Stimulated activated CD4-positive, alpha-beta T cell treated with anti-CD3 and anti-CD28 coated beads, TNF-alpha, amount 100 ng/mL, for 4 hours (primary cell): ENCODE data around the gene RPN1.
"Not testable (repeated sequence)": the region's sequence is repeated elsewhere in the genome, so short reads cannot be mapped to it uniquely, and the experiment has no call there.

ENCODE experiments used
- DNase-seq, 3 experiments: peaks; one replicate each; pipeline ENCODE4 v3.0.0-alpha.2; 2020; ENCODE audit warnings: low read depth in 3 of 3

RPN1 gene

DNA sequence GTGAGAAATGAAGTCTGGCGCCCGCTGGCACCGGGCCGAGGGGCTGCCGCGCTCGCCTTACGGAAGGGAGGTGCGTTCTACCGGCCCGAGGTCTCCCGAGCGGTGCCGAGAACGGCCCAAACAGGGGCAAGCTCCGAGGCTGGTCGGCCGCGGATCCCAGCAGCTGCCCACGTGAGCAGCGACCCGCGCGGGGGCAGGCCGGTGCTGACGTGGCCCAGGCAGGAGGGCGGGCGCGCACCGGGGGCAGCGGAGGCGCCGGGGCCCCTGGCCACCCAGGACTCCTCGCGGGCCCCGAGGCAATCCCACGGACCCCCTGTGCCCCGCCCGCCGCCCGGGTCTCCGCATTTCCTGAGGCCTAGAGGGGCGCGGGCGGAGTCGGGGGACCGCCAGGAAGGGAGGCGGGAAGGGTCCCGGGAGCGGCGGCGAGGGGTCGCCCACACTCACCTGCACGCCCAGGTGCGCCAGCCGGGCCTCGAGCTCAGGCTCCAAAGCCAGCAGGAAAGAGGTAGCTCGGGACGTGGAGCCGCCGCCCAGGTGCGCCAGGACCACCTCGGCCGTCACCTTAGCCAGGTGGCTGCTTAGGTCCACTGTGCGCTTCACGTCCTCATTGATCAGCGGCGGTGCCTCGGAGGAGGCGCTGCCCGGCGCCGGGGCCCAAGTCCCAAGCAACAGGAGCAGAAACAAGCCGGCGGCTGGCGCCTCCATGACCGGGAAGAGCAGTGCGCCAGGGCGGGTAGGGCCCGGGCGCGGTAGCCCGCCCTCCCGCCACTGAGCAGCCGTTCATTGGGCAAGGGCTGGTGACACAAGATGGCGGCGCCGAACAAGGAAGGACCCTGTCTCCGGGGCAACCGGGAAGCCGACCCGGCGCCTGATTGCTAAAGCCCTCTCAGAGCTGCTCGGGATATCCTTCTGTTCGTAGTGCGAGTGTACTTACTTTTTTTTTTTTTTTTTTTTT lies at the start of gene RPN1:
Gene RPN1, minus strand, starts transcription at position 723 of the 955 bp plus-strand sequence. Its CDS starts 18 bp downstream, at position 705.
- peak; percentile 85 to 91 (median 91) for DNase-seq

DNA sequence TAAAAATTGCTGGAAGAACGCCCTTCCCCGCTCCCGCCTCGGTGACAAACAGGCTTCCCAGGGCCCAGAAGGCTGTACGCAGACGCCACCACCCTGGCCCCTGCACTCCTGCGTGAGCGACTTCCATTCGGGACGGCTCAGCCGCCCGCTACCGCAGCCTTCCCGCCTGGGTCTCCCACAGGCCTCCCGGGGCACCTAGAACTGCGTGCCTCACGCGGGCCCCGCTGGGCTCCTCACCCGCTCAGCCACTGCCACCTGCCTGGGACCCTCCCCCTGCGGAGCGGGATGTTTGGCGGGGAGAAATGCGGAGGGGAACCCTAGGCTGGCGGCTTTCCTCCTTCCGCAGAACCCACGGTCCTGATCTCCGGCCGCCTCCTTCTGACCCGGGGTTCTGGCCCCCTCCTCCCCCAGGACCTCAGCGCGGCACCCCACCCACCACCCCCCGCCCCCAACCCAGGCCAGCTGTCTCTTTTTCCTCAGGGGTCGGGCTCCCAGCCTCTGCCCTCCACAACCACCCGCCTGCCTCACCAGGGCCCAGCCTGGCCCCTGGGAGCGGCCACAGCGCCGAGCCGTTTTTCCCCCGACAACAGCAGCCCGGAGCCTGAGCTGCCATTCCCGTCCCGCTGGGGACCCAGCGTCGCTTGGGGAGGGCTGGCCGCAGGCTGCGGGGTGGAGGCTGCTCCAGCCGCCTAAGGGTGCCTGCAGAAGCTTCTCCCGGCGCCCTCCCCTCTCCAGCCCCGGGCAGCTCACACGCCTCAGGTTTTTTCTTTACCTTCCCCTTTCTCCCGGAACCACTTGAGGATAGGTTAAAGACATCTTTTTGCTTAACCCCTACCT lies 47.8 kb upstream of the RPN1 start:
- DNase-seq: peak in 1 of 3 experiments; percentile 12

DNA sequence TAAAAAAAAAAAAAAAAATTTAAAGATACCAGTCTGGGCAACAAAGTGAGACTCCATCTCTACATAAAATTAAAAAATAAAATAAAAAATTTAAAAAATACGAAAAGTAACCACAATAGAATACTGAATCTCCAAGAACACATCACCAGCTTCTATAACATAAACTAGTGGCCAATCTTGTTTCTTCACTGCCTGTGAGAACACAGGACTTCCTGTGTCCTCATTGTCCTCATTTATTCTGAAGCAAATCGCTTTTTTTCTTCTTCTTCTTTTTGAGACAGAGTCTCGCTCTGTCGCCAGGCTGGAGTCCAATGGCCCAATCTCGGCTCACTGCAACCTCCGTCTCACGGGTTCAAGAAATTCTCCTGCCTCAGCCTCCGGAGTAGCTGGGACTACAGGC lies 46.7 kb upstream of the RPN1 start:
- no peak for DNase-seq

DNA sequence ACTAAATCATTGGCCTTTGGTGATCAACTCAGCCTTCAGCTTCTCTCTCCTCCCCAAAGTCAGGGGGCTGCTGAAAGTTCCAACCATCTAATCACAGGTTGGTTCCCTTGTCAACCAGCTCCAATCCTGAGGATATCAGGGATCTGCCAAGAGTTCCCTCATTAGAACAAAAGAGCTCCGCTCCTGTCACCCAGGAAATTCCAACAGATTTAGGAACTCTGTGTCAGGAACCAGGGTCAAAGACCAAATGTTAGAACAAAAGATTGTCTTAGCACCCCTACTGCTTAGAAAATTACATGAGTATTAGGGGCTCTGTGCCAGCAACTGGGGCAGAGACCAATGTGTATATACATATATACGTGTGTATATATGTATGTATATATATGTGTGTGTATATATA lies 43.1 kb upstream of the RPN1 start:
- no peak for DNase-seq

DNA sequence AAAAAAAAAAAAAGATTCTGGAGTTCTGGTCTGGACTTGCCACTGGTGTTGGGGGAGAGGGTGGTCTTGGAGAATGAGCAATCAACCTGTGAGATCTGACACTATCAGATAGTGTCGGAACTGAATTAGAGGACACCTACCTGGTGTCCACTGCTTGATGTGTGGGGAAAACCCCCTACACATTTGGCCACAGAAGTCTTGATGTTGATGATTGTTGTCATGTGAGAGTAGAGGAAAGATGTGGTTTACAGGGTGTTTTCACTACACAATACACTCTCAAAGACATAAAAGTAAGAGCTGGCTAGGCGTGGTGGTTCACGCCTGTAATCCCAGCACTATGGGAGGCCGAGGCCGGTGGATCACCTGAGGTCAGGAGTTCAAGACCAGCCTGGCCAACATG lies 38.4 kb upstream of the RPN1 start:
- no peak for DNase-seq

DNA sequence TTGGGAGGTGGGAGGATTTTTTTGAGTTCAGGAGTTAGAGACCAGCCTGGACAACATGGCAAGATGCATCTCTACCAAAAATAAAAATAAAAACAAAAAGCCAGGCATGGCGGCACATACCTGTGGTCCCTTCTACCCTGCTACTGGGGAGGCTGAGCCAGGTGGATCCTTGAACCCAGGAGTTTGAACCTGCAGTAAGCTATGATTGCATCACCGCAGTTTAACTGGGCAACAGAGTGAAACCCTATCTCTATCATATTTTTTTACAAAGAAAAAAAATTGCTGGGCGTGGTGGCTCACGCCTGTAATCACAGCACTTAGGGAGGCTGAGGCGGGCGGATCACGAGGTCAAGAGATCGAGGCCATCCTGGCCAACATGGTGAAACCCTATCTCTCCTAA lies 35.8 kb upstream of the RPN1 start:
- no peak for DNase-seq

DNA sequence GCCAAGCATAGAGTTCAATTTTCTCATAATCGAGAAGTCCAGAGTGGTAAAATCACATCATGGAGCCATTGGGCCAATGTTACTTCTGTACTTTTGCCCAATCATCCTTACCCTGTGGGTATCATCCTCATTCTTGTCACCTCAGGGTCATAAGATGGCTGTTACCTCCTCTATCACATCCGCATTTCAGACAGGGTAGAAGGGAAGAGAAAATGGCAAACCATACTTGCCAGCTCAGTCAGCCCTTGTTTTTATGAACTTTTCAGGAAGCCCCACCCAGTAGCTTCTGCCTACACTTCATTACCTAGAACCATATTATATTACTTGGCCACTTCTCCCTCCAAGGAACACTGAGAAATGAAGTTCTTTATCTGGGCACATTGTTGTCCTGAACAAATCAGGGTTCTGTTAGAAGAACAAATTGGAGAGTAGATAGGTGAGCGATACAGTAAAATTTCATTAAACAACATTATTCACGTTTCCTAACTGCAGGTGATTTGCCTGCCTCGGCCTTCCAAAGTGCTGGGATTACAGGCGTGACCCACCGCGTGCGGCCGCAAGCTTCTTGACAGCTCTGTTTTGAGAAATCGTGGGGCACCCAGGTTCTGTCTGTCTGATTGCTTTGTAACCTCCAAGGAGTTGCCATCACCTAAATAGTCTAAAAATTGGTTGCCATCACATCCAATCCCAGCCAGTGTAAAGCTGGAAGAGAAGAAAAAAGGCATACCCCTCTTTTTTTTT lies 34.5 kb upstream of the RPN1 start:
- no peak for DNase-seq

DNA sequence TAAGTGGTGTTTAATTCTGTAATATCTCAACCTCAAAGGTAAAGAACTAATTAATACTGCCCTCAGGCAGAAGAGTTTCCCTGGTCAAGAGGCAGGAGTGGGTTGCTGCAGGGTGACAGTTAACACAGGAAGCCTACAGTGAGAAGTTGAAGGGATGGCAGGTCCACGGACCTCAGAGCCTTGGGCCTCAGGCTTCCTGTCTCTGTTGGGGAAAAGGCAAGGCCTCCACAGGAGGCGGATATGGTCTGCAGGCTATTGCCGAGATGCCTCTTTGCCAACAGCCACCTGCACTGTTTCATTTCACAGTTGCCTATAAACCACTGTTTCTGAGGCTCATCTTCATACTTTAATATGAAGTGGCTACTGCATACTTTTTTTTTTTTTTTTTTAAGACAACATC lies 33.3 kb upstream of the RPN1 start:
- DNase-seq: no peak

DNA sequence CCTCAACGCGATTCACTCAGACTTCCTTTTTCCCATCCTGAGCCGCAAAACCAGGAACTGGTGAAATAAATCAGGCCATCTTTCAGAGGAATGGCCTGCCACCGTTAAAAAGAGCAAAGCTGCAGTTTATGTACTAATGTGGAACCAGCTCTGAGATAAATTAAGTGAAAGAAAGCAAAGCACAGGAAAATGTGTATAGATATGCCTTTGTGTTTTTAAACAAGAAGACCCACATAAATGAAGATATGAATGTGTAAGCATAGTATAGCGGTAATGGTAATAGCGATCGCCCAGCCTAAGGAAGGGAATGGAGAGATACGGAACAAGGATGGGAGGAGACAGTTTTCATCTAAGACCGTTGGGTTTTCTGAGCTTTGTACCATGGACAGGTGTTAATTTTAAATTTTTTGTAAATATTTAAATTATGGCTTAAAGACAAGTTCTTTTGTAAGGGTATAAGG lies 30.8 kb upstream of the RPN1 start:
- no peak for DNase-seq

DNA sequence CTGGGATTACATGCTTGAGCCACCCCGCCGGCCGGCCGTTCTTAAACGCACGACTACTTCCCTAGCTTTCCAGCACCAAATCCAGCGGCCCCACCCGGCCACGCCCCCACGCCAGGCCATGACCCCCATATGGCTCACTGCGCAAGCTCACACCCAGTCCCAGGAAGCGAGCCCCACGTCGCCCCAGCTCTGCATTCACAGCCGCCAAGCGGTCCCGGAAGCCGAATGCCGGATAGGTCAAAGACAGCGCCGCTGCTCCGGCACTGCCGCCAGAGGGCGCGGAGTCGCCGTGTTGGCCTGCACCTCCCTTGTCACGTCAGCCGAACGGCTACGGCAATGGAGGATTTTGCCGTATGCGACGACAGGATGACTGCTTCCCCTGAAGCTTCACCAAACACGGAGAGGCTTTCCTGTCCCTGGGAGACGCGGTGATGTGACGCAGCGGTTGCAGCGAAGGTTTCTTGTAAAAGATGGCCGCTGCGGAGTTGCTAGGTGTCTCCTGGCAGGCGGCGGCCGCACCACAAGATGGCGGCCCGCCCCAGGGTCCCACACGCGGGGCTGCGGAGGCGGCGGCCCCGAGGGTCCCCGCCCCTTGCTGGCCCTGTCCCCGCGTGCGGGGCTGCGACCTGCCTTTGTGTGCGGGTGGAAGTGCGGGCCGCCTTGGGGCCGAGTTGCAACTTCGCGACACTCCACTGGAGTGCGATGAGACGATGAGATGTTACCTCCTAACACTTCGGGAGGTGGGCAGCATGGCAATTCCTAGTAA lies 30.2 kb upstream of the RPN1 start:
- peak; percentile 92 to 99 (median 96) for DNase-seq

DNA sequence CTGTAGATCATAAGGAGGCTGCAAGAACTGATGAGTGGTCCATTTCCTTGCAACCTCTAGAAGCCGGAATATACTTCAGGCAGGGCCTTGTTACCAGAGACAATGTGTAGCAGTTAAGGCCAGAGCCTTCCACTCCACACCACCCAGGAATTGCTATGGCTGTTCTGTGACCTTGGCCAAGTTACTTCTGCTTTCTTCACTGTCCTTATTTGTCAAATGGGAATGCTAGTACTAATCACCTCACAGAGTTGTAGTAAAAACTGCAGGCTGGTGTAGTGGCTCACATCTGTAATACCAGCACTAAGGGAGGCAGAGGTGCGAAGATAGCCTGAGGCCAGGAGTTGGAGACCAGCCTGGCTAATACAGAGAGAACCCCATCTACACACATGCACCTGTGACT lies 28.7 kb upstream of the RPN1 start:
- DNase-seq: no peak

DNA sequence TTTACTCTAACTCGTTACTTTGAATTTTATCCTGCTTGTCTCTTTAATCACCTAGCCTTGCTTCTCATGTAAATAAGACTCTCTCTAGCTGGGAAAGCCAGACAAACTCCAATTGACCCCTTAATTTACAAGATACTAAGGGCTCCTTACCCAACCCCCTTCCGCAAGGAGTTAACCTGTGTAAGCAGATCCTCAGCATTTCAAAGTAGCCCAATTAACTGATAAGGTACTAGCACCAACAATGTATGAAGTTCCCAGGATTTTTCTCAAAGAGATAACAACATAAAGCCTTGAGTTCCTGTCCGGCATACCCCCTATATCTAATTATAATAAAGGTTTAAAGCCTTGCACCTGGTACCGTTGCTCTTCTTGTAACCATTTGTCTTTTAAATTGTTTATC lies 25.2 kb upstream of the RPN1 start:
- DNase-seq: not testable (repeated sequence)

DNA sequence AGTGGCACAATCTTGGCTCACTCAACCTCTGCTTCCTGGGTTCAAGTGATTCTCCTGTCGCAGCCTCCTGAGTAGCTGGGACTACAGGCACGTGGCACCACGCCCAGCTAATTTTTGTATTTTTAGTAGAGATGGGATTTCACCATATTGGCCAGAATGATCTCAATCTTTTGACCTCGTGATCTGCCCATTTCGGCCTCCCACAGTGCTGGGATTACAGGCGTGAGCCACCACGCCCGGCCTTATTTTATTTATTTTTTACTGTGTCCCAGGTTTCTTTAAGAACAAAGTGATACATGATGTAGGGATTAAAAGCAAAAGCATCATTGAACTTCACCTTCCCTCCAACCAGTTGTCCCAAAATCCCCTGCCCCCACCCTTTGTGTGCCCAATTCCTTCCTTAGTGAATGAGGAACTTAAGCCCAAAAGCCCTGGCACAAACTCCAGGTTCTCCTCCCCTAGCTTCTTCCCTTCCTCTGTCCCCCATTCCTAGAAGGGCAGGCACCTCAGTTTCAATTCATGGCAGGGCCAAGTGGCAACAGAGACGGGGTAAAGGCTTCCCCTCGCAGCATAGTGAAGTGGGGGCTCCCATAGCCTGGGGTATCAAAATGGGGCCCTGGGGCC lies 23.7 kb upstream of the RPN1 start:
- DNase-seq: no peak

DNA sequence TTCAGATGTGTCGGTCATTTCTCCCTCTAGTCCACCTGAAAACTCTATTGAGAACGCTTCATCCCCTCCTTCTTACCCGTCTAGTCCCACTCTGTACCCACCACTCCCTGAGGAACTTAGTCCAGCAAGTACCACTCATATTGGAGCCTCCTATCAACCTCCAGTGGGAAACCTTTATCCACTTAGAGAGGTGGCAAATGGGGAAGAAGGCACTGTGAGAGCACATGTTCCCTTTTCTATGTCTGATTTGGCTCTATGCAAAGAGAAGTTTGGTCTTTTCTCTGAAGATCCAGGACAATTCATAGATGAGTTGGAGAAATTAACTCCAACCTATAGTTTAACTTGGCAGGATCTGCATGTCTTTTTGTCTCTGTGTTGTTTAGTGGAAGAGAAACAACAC lies 17.0 kb upstream of the RPN1 start:
- DNase-seq: no peak

DNA sequence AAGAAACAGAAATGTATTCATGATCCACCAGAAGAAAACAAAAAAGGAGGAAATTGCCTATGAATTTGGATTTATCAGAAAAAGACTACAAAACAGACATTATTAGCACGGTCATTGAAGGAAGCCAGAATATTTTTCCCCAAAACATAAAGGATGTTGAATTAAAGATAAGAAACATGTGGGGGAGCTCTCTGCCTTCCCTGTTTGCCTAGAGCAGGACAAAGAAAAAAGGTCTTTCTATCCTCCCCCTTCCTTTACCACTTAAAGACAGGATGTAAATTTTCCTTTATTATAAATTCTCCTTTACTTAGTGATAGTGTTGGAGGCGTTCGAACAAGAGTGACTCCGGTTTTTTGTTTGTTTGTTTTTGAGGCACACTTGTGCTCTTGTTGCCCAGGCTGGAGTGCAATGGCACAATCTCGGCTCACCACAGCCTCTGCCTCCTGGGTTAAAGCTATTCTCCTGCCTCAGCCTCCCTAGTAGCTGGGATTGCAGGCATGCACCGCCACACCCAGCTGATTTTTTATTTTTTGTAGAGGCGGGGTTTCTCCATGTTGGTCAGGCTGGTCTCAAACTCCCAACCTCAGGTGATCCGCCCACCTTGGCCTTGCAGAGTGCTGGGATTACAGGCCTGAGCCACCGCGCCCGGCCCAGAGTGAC lies 14.9 kb upstream of the RPN1 start:
- DNase-seq: no peak

DNA sequence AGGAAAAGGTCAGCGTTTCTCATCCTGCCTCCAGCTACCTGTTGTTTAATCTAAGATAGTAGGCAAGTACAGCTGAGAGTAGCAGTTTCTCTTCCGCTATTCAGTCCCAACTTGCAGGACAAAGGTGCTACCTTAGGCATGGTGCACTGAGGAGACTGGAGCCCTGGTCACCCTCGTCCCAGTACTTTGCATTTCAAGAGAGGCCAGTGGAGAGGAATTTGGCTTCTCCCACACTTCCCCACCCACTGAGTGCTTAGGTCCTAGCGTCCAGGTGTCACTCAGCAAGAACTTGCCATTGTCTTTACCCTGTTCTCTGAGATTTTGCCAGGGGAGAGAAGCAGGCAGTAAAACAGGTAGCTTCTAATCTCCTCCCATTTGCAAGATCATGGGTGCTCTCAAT lies 12.5 kb upstream of the RPN1 start:
- DNase-seq: no peak

DNA sequence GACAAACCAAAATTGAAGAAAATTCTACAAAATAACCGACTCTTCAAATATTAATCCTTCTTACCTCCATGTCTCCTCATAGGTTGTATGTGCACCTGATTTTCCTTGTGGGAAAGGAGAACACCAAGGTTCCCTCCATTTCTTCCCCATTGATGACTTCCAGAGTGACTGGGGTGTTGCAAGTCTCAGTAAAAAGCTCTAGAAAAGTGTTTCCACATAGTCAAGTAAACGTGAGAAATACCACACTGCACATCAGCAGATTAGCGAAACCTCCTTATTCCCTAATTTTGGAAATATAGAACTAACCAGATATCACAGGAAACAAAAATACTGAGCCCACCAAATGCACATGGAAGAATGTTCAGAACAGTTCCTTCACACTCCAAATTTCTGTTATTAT lies 4.9 kb upstream of the RPN1 start:
- no peak for DNase-seq

DNA sequence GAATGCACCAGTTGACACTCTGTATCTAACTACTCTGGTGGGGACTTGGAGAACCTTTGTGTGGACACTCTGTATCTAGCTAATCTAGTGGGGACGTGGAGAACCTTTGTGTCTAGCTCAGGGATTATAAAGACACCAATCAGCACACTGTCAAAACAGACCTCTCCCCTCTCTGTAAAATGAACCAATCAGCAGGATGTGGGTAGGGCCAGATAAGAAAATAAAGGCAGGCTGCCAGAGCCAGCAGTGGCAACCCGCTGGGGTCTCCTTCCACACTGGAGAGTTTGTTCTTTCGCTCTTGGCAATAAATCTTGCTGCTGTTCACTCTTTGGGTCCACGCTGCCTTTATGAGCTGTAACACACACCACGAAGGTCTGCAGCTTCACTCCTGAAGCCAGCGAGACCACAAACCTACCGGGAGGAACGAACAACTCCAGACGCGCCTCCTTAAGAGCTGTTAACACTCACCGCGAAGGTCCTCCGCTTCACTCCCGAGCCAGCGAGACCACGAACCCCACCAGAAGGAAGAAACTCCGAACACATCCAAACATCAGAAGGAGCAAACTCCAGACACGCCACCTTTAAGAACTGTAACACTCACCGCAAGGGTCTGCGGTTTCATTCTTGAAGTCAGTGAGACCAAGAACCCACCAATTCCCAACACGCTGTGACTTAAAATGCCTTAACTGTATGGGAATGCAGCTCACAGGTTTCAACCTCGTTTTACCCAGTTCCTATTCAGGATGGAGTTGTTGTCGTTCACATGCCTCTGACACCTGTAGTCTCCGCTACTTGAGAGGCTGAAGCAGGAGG lies 3.6 kb upstream of the RPN1 start:
- peak in 1 of 3 experiments; percentile 14 for DNase-seq

DNA sequence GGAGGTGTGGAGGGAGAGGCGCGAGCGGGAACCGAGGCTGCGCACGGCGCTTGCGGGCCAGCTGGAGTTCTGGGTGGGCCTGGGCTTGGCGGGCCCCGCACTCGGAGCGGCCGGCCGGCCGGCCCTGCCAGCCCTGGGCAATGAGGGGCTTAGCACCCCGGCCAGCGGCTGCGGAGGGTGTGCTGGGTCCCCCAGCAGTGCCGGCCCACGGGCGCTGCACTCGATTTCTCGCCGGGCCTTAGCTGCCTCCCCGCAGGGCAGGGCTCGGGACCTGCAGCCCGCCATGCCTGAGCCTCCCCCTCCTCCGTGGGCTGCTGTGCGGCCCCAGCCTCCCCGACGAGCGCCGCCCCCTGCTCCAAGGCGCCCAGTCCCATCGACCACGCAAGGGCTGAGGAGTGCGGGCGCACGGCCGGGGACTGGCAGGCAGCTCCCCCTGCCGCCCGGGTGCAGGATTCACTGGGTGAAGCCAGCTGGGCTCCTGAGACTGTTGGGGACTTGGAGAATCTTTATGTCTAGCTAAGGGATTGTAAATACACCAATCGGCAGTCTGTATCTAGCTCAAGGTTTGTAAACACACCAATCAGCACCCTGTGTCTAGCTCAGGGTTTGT lies 2.9 kb upstream of the RPN1 start:
- peak in 1 of 3 experiments; percentile 29 for DNase-seq
